Lung (tissue), 12 donors: ENCODE results near the gene HS1BP3. TPM values are rescaled to one million over a fixed set of nuclear protein-coding genes. Genes with fewer than 3 reads are reported as not detected.

Experiments used
- ATAC-seq: fragments of 200-7000 bp; cut with Tn5 transposase; one replicate; pipeline ENCODE4 v1.9.1; 2020; ENCODE audit warnings: moderate number of reproducible peaks; ENCODE audit not compliant: insufficient read depth, low FRiP score
- DNase-seq, 3 donors: peaks; one replicate each; pipeline ENCODE4 v3.0.0-alpha.2; 2013 to 2017
- H3K27ac ChIP-seq, 2 donors: one replicate each; pipeline ENCODE4 v1.5.1; 2013; ENCODE audit warnings: mild to moderate bottlenecking in 2 of 2, moderate library complexity in 2 of 2, control low read depth in 1 of 2, inconsistent platforms in 1 of 2, low read depth in 1 of 2, low read length in 1 of 2
- H3K27me3 ChIP-seq, 3 donors: one replicate each; pipeline ENCODE4 v1.5.1; 2013; ENCODE audit warnings: low read length in 2 of 3; ENCODE audit not compliant: control insufficient read depth in 3 of 3, insufficient read depth in 3 of 3
- H3K36me3 ChIP-seq, 4 donors: one replicate each; pipeline ENCODE4 v1.5.1; 2013; ENCODE audit warnings: low read length in 4 of 4, mild to moderate bottlenecking in 1 of 4, moderate library complexity in 1 of 4; ENCODE audit not compliant: control insufficient read depth in 4 of 4, insufficient read depth in 4 of 4
- H3K4me1 ChIP-seq, 5 donors: one replicate each; pipeline ENCODE4 v1.5.1; 2013; ENCODE audit warnings: low read length in 5 of 5, mild to moderate bottlenecking in 2 of 5, moderate library complexity in 1 of 5; ENCODE audit not compliant: control insufficient read depth in 5 of 5, insufficient read depth in 5 of 5
- H3K4me3 ChIP-seq: one replicate; pipeline ENCODE4 v1.5.1; 2013; ENCODE audit warnings: mild to moderate bottlenecking, control low read depth, moderate library complexity
- H3K9ac ChIP-seq, 2 donors: one replicate each; pipeline ENCODE4 v1.5.1; 2013; ENCODE audit warnings: low read length in 2 of 2, control low read depth in 1 of 2; ENCODE audit not compliant: insufficient read depth in 1 of 2
- H3K9me3 ChIP-seq, 4 donors: one replicate each; pipeline ENCODE4 v1.5.1; 2013; ENCODE audit warnings: low read length in 3 of 4, mild to moderate bottlenecking in 1 of 4, moderate library complexity in 1 of 4; ENCODE audit not compliant: control insufficient read depth in 4 of 4, insufficient read depth in 3 of 4
- WGBS, 2 donors: extraction: QIAGEN DNeasy Blood & Tissue Kit; methylation state at CpG; one replicate each; pipeline ENCODE4 v1.1.7; 2013; 5-methylcytosine and 5-hydroxymethylcytosine counted together
- polyA plus RNA-seq, 2 donors: library from polyadenylated mRNA; stranded (reverse); fragments of 200-250 nt; gene quantifications; one replicate each; pipeline ENCODE4 v1.2.1, GENCODE V29; 2013
- total RNA-seq, 2 donors: library from RNA; depleted of rRNA in 1 of 2; stranded (reverse); fragments of >200 nt in 1 of 2; gene quantifications; one replicate each; pipeline ENCODE4 v1.2.1, GENCODE V29; 2014 to 2021
- TF ChIP-seq, protein P1 (sequence below): IDR thresholded peaks from 2 replicates; pipeline ENCODE4 v1.5.1; 2012; ENCODE audit warnings: mild to moderate bottlenecking; ENCODE audit errors: control extremely low read depth, extremely low read depth
- donor health status: control.
- donor health status: control.
- donor health status: Bipolar disorder and iron deficiency.
- donor health status: healthy.
- donor health status: DM: yes; HTN: yes; CAD: no.

Gene HS1BP3
- total and polyA plus RNA-seq, 4 donors, result 25.4 to 41.4 (median 33.4) TPM

DNA sequence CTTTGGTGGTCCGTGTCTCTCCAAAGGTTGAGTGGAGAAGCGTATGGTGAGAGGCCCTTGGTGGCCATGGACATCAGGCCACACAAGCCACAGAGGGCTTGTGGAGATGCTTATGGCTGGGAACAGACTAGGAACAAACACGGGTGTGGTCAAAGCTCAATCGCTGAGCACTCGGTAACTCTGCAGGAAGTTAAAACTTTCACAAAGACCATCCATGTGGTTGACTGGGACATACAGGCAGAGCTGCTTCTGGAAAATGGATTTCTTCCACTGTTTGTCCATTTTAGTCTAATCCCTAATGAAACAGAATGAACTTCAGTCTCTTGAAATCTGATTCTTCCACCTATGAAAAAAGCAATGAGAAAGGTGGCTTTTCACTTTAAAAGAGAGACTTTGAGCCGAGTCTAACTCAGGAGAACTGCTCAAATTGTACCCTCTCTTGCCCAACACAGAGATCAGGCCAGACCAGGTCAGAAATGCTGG is 33.7 kb upstream of the HS1BP3 start:
- TF ChIP-seq, protein P1, sequence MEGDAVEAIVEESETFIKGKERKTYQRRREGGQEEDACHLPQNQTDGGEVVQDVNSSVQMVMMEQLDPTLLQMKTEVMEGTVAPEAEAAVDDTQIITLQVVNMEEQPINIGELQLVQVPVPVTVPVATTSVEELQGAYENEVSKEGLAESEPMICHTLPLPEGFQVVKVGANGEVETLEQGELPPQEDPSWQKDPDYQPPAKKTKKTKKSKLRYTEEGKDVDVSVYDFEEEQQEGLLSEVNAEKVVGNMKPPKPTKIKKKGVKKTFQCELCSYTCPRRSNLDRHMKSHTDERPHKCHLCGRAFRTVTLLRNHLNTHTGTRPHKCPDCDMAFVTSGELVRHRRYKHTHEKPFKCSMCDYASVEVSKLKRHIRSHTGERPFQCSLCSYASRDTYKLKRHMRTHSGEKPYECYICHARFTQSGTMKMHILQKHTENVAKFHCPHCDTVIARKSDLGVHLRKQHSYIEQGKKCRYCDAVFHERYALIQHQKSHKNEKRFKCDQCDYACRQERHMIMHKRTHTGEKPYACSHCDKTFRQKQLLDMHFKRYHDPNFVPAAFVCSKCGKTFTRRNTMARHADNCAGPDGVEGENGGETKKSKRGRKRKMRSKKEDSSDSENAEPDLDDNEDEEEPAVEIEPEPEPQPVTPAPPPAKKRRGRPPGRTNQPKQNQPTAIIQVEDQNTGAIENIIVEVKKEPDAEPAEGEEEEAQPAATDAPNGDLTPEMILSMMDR, result no peak
- H3K36me3 ChIP-seq, result peaks cover 0 to 12% (median 6%) of the 10 kb centered on the region in 4 donors
- H3K4me1 ChIP-seq, result no peaks in the 10 kb centered on the region
- 74 to 90% methylated on average over 6 of the region's 6 CpGs for WGBS, 2 donors
- no peak overlapping the region for H3K4me3 ChIP-seq
- H3K9ac ChIP-seq, result no peak overlapping the region
- ATAC-seq (no peak), DNase-seq (no peak)
- H3K27ac ChIP-seq, result no peak overlapping the region
- H3K9me3 ChIP-seq, result no peaks in the 10 kb centered on the region
- H3K27me3 ChIP-seq, result no peaks in the 10 kb centered on the region

- Histone ChIP-seq H3K27ac (no peak overlapping the region), H3K9ac (no peak overlapping the region), H3K9me3 (no peaks in the 10 kb centered on the region), H3K4me3 (no peak overlapping the region), H3K4me1 (no peaks in the 10 kb centered on the region), H3K27me3 (no peaks in the 10 kb centered on the region), H3K36me3 (peaks cover 1 to 15% (median 6%) of the 10 kb centered on the region in 4 donors)
- TF ChIP-seq, protein P1, result no peak
- 69 to 85% methylated on average over 7 of the region's 7 CpGs for WGBS, 2 donors
- ATAC-seq, result no peak
- no peak for DNase-seq
Measured at GRCh38 chr2:20682167-20682920, 31.4 kb upstream of the HS1BP3 start.

GRCh38 chr2:20680744-20681375 is 30.0 kb upstream of the HS1BP3 start:
- Histone ChIP-seq H3K27ac (no peak overlapping the region), H3K27me3 (no peaks in the 10 kb centered on the region), H3K36me3 (peaks cover 0 to 15% (median 2%) of the 10 kb centered on the region in 4 donors), H3K4me3 (no peak overlapping the region), H3K4me1 (no peaks in the 10 kb centered on the region), H3K9me3 (no peaks in the 10 kb centered on the region), H3K9ac (no peak overlapping the region)
- TF ChIP-seq, protein P1, result no peak
- ATAC-seq, result no peak
- whole genome bisulfite sequencing, 2 donors, result 91 to 94% methylated on average over 10 of the region's 10 CpGs
- no peak for DNase-seq
